NCI-H1436 (cell line): Measurements from ENCODE around the gene CMTM2.
"Not testable (repeated sequence)": the region's sequence is repeated elsewhere in the genome, so short reads cannot be mapped to it uniquely, and the experiment has no call there.

Source experiments
- DNase-seq: peaks from one replicate; lab custom pipeline; 2025; lab: John Stamatoyannopoulos, UW

Gene CMTM2

DNA sequence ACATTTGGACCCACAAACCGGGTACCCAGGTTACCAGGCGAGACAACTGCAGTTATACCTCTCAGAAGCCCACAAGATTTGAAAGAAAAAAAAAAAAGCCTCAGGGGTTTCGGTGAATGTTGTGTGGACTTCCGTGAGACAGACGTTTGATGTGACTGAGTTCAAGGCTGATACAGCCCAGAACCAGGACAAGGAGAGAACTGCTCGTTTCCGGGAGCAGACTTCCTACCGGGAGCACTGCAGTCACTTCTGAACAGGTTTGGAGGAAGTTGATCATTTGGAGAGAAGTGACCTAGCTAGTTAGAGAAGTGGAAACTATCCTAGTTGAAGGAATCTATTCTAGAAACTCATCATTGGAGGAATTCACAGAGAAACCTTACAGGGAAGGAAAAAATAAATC lies 26.0 kb upstream of the CMTM2 start:
- no peak for DNase-seq

GRCh38 chr16:66554021-66554420 lies 25.2 kb upstream of the CMTM2 start:
- DNase-seq: no peak

DNA sequence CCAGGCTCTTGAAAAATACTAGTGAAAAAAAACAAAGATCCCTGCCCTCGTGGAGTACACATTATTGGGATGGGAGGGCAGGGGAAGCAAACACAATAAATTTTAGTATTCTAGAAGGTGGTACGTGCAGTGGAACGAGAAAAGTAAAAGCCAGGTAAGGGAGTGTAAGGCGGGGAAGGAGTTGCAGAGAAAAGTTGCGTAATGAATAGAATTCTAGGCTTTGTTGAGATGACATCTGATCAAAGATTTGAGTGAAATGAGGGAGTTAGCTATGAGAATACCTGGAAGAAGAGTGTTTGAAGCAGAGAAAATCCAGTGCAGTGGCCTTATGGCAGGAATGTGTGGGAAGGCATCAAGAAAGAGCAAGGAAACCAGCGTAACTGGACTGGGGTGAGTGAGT lies 24.8 kb upstream of the CMTM2 start:
- no peak for DNase-seq

- DNase-seq: no peak
These were observed 19.2 kb upstream of the CMTM2 start for GRCh38 chr16:66560107-66560506.

- no peak for DNase-seq
These were observed 17.7 kb upstream of the CMTM2 start for GRCh38 chr16:66561381-66562080.

DNA sequence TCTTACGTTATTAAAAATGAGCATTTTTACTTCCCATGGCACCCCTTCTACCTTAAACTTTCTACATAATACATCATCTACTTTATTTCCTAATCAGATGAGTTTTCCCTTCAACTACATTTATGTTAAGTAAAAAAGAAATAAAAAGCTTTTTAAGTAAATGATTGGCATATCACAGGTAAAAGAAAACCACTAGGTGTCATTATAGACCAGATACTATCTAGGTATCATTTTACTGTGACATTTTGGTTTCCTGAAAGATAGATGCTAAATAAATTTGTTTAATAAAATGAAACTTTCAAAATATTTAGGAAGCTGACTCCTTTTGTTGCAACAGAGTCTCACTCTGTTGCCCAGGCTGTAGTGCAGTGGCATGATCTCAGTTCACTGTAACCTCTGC lies 16.9 kb upstream of the CMTM2 start:
- no peak for DNase-seq

- DNase-seq: no peak
These were observed 16.3 kb upstream of the CMTM2 start for GRCh38 chr16:66562986-66563385.

DNA sequence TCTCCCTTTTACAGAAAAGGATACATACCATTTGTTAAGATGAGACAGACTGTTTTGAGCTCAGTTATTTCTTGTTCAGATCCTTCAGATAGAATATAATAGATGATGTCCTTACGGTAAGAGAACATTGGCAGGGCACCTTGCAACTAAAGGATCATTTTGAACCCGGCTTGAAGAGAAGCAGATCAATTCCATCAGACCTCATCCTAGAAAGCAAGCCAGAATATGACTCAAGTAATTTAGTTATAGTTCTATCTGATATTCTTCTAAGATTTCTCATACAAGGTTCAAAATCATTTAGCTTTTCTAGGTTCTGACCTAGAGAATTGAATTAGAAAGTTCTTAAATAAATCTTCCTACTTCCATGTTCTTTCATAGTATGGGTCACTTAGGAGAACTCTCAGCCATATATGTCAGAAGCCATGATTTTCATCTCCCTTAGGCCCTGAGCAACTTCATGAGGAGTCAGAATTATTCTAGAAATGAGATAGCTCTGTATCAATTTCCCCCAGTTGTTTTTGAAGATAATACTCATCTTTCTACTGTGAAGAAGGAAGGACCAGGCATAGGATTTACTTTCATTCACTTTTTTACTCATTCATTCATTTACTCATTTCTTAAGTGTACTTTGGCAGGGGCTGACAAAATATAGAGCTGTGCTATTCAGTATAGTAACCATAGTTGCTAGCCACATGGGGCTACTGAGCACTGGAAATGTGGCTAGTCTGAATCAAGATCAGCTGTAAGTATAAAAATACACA lies 15.5 kb upstream of the CMTM2 start:
- no peak for DNase-seq

GRCh38 chr16:66566051-66566901 lies 13.0 kb upstream of the CMTM2 start, which contains the start of gene CMTM1:
CMTM1 (plus strand) TSS chr16:66566439; CDS start chr16:66566514, 75 bp downstream.
- no peak for DNase-seq

DNA sequence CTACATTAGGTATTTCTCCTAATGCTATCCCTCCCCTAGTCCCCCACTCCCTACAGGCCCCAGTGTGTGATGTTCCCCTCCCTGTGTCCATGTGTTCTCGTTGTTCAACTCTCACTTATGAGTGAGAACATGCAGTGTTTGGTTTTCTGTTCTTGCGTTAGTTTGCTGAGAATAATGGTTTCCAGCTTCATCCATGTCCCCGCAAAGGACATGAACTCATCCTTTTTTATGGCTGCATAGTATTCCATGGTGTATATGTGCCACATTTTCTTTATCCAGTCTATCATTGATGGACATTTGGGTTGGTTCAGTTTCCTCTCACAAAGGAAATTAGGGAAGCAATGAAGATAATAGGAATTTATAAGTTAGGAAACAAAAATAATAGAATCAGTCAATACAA lies 12.0 kb upstream of the CMTM2 start:
- not testable (repeated sequence) for DNase-seq

DNA sequence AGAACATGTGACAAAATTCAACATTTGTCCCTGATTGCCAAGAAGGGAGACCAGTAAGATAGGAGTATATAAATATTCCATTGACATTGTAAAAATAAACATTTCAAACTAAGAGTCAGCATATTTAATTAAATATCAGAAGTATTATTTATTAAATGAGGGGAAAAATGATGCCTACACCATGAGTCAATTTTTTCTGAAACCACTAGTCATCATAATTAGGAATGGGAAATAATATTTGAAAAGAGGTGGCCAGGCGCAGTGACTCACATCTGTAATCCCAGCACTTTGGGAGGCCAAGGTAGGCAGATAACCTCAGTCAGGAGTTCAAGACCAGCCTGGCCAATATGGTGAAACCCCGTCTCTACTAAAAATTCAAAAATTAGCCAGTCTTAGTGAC lies 10.9 kb upstream of the CMTM2 start:
- DNase-seq: no peak

DNA sequence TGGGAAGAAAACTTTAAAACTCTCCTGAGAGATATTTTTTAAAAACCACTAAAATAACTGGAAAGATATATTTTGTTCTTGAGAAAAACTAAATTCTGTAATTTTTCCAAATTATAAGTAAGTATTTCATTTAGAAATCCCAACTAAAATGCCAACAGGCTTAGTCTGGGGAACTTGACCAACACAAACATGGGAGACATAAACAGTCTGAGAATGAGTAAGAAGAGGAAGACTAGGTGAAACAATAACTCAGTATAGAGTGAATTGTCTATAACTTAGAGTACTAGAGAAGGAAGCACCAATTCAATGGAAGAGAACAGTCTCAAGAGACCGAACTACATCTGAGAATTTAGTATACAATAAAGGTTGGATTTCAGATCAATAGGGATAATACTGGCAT lies 10.1 kb upstream of the CMTM2 start:
- no peak for DNase-seq

- DNase-seq: no peak
These were observed 9.3 kb upstream of the CMTM2 start for GRCh38 chr16:66569827-66570405.

GRCh38 chr16:66572356-66572755 lies 6.9 kb upstream of the CMTM2 start:
- no peak for DNase-seq

GRCh38 chr16:66574081-66574480 lies 5.2 kb upstream of the CMTM2 start:
- DNase-seq: no peak

DNA sequence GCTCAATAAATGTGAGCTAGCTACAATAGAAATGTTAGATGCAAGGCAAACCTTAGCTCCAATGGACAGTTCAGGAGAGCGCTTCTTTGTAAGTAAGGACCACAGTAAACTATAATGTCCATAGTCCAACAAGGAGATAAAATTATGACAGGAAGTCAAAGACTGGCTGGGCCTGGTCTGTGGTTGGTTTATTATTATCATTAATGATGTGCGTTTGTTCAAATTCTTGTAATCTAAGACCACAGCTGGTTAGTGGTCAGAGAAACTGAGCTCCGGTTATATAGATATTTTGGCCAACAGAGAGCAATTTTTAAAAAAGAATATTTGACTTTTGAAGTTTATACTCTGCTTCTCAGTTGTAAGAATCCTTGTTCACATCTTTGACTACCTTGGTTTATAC lies 4.7 kb upstream of the CMTM2 start:
- DNase-seq: no peak

DNA sequence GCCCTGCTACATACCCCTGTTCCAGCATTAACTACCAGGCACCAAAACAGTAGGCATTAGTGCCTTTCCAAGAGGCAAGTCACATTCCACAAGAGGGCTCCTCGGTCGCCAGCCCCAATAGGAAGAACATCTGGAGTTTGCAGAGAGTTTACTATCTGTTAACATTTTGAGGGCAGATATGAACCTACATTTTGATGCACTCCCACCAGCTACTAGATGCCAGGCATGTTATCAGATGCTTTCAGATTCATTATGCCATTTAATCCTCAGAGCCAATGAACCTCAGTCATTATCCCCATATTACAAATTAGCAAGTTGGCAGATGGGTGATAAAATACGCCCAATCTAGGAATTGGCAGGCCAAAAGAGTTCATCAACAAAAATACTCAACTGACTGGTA lies 4.2 kb upstream of the CMTM2 start:
- no peak for DNase-seq

DNA sequence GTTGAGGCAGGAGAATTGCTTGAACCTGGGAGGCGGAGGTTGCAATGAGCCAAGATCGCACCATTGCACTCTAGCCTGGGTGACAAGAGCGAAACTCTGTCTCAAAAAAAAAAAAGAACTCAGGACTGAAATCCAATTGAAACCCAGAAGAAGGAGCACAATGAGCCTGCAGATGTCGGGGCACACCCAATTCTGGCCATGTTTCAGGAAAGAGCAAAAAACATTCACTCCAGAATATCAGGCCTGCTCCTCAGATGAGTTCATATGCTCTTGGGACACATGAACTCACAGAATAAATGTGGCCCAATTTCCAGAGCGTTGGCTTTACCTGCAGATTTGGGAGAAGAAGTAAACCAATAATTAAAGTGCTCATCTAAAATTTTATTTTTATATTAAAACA lies 3.0 kb upstream of the CMTM2 start:
- DNase-seq: no peak

DNA sequence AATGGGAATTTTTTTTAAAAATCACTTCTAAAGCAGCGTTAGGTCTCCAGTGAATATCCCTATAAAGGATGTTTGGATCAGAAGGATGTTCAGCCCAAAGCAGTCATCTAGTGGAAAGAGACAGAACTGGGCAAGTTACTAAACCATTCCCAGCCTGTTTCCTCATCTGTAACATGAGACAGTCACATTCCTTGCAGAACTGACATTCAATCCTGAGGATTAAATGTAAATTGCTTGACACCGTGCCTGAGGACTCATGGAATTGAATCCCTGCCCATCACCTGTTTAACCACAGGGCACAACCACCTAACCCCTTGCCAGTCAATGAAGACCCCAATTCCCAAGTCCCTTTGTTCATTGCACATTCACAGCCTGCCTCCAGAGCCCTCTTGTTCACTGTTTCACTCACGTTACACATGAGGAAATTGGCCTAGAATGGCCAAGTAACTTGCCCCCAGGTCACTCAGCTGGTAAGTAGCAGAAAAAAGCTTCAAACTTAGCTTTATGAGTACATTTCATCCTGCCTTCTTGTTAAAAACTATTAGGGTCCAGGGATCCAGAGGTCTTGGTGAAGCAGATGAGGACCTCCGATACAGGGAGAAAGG lies 1.4 kb downstream of the CMTM2 start:
- DNase-seq: no peak

DNA sequence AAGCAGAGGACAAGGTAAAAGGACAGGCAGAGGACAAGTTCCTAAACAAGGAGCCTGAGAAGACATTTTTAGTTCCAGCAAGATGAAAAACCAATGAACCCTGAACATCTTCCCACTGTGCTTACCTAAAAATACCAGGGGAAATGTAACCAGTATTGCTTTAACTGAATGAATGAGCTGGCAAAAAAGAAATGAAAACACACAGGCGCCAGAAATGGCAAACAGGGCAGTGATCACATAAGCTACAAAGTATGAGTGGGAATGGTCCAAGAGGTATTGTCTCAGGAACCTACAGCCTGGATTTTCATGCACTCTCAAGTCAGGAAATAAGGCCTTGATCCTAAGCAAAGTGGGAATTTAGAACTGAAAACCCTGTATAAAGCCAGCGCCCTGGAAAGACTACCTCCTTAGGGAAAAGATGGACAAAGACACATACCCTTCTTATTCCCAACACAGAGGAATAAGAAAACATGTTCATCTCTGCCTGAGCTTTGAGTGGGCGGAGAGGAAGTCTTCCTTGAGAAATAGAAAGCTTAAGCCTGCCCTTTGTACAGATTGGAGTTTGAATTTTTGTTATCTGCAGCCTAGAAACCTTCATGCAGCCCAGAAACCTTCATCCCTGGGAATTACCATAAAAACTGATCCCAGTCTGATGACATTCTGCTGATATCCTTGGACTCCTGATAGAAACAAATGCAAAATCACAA lies 2.1 kb downstream of the CMTM2 start:
- DNase-seq: no peak

DNA sequence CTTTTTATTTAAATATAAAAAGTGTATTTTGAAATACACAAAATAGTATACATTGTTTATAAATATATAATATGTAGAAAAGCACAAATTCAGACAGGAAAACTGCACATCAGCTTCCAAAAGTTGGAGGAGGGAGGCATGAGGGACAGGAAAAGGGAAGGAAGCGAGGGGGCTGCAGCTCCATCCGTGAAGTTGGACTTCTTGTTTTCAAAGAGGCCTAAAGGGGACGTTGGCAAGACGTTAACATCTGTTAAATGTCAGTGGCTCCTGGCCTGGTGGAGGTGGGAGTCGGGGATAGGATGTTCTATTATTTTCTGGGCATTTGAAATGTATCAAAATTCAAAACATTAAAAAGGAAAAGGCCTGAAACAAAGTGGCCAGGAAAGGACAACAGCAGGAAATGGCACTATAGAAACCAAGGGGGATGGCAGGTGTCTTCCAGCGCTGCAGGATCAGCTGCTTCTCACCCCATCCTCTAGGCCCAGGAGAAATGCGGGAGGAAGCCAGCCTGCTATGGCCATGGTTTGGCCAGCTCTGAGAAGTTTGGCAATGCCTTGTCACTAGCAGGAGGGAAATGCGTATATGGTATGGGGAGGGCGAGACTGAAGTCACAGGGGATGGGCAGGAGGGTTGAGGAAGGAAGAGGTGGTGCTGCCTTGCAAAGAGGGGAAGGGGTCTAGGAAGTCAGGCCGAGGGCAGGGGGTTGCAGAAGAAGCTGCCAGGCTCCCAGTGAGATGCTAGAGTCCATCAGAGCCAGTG lies 6.4 kb downstream of the CMTM2 start:
- DNase-seq: no peak
